Nephron (organoid): ENCODE results near the gene UBALD2.
A peak's percentile ranks its signal among the peaks of the same experiment; 100 is the strongest.

Experiments used
- H3K27ac Mint-ChIP-seq, 3 experiments: 2 replicates each; pipeline ENCODE4 v1.8.0; 2020; ENCODE audit warnings: mixed read lengths in 3 of 3, mild to moderate bottlenecking in 2 of 3, moderate library complexity in 1 of 3
- H3K27me3 Mint-ChIP-seq: 2 replicates; pipeline ENCODE4 v1.8.0; 2021; ENCODE audit warnings: low read depth, mild to moderate bottlenecking, moderate library complexity, mixed read lengths
- H3K36me3 Mint-ChIP-seq: 2 replicates; pipeline ENCODE4 v1.8.0; 2020; ENCODE audit warnings: low read depth, mixed read lengths
- H3K4me1 Mint-ChIP-seq: 2 replicates; pipeline ENCODE4 v1.8.0; 2020; ENCODE audit warnings: mixed read lengths
- H3K4me3 Mint-ChIP-seq, 3 experiments: 2 replicates each; pipeline ENCODE4 v1.8.0; 2020; ENCODE audit warnings: mild to moderate bottlenecking in 3 of 3, mixed read lengths in 3 of 3, moderate library complexity in 2 of 3
- H3K9me3 Mint-ChIP-seq: 2 replicates; pipeline ENCODE4 v1.8.0; 2020; ENCODE audit warnings: mixed read lengths
- CTCF ChIP-seq, 3 experiments: fragments of 200-600 bp; sonication (generic); IDR thresholded peaks; one replicate each; pipeline ENCODE4 v1.5.0; 2021; ENCODE audit warnings: antibody characterized with exemption in 3 of 3; ENCODE audit not compliant: unreplicated experiment in 3 of 3

Gene UBALD2

GRCh38 chr17:76278952-76279741, 14.0 kb downstream of the UBALD2 start:
- Mint-ChIP-seq H3K4me1 (peaks cover 4% of the 10 kb centered on the region), H3K27me3 (no peaks in the 10 kb centered on the region), H3K27ac (no peak overlapping the region), H3K4me3 (no peak overlapping the region), H3K36me3 (peaks cover 5% of the 10 kb centered on the region), H3K9me3 (no peaks in the 10 kb centered on the region)
- TF ChIP-seq CTCF (IDR thresholded peaks at IDR 0.05; ENCODE audit: unreplicated experiment in 3 of 3) = peak; percentile 95 to 96 (median 95)

- TF ChIP-seq CTCF (IDR thresholded peaks at IDR 0.05; ENCODE audit: unreplicated experiment in 3 of 3) = peak in 1 of 3 experiments; percentile 20
- Mint-ChIP-seq H3K4me1 (peaks cover 4% of the 10 kb centered on the region), H3K9me3 (no peaks in the 10 kb centered on the region), H3K27me3 (no peaks in the 10 kb centered on the region), H3K27ac (no peak overlapping the region), H3K4me3 (no peak overlapping the region), H3K36me3 (peaks cover 5% of the 10 kb centered on the region)
These were observed 14.7 kb downstream of the UBALD2 start for GRCh38 chr17:76279742-76280287.

- Mint-ChIP-seq H3K27ac (no peak overlapping the region), H3K27me3 (no peaks in the 10 kb centered on the region), H3K9me3 (no peaks in the 10 kb centered on the region), H3K4me1 (peaks cover 4% of the 10 kb centered on the region), H3K4me3 (no peak overlapping the region), H3K36me3 (peaks cover 5% of the 10 kb centered on the region)
- no peak for TF ChIP-seq CTCF (IDR thresholded peaks at IDR 0.05; ENCODE audit: unreplicated experiment in 3 of 3)
These were observed 15.5 kb downstream of the UBALD2 start for GRCh38 chr17:76280650-76281049.

- Mint-ChIP-seq H3K4me1 (peaks cover 4% of the 10 kb centered on the region), H3K9me3 (no peaks in the 10 kb centered on the region), H3K27me3 (no peaks in the 10 kb centered on the region), H3K4me3 (no peak overlapping the region), H3K27ac (no peak overlapping the region), H3K36me3 (peaks cover 8% of the 10 kb centered on the region)
- no peak for TF ChIP-seq CTCF (IDR thresholded peaks at IDR 0.05; ENCODE audit: unreplicated experiment in 3 of 3)
These were observed 16.6 kb downstream of the UBALD2 start for GRCh38 chr17:76281573-76282371.

GRCh38 chr17:76292567-76292966, 27.4 kb downstream of the UBALD2 start:
- H3K36me3 Mint-ChIP-seq = peaks cover 35% of the 10 kb centered on the region
- TF ChIP-seq CTCF (IDR thresholded peaks at IDR 0.05; ENCODE audit: unreplicated experiment in 3 of 3) = no peak
- peaks cover 3% of the 10 kb centered on the region for H3K27me3 Mint-ChIP-seq
- no peak overlapping the region for H3K27ac Mint-ChIP-seq
- H3K9me3 Mint-ChIP-seq = no peaks in the 10 kb centered on the region
- H3K4me3 Mint-ChIP-seq = no peak overlapping the region
- peaks cover 5% of the 10 kb centered on the region for H3K4me1 Mint-ChIP-seq
